Cardiac septum (tissue), 1 donor: ENCODE measurements around the gene COL6A1. TPM values are rescaled to one million over a fixed set of nuclear protein-coding genes. Genes with fewer than 3 reads are reported as not detected.

Source experiments
- DNase-seq: peaks from one replicate; pipeline ENCODE4 v3.0.0-alpha.2; 2020; ENCODE audit warnings: low spot score
- intact Hi-C: fragments of 100-400 bp; cut with DNase I; formaldehyde crosslinking; loops from one replicate; pipeline ENCODE4 v1.14.0; 2022
- total RNA-seq: library from RNA; stranded (reverse); fragmentation: NEBNext Ultra II Directional; extraction: Animal tissue kit (Norgen Biotek cat#: 25700); gene quantifications from one replicate; pipeline ENCODE4 v1.2.1, GENCODE V29; 2021
- donor health status: DM: no; HTN: no; CAD: no.

The COL6A1 gene
- total RNA-seq, 1 donor from 2014 or later = 140 TPM

DNA sequence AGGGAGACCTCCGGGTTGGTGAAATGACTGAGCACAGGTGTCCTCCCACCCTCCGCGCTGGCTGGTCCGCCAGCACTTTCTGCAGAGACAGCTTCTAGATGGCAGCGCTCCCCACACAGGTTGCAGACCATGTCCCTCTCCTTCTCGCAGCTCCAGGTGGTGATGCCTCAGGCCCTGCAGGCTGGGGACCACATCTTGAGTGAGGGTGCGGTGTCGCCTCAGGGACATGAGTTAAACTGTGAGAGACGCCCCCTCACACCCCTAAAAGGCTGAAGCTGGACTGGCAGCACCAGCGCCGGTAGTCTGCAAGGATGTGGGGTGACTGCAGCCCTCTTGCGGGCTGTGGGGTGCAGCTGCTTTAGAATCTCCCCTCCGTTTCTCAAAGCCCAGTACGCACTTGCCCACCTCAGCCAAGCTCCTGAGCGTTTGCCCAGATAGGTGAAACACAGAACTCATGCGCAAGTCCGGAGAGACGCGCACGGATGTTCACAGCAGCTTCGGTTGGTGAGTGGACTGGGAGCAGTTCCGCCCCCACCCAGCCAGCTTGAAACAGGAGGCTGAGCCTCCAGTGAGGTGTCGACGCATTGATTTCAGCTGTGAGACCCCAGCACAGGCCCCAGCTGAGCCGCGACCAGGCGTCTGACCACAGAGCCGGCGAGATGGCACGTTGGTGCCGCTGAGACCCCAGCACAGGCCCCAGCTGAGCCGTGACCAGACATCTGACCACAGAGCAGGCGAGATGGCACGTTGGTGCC lies 28.6 kb downstream of the COL6A1 start:
- DNase-seq = no peak
- intact Hi-C loops = no loop called here

DNA sequence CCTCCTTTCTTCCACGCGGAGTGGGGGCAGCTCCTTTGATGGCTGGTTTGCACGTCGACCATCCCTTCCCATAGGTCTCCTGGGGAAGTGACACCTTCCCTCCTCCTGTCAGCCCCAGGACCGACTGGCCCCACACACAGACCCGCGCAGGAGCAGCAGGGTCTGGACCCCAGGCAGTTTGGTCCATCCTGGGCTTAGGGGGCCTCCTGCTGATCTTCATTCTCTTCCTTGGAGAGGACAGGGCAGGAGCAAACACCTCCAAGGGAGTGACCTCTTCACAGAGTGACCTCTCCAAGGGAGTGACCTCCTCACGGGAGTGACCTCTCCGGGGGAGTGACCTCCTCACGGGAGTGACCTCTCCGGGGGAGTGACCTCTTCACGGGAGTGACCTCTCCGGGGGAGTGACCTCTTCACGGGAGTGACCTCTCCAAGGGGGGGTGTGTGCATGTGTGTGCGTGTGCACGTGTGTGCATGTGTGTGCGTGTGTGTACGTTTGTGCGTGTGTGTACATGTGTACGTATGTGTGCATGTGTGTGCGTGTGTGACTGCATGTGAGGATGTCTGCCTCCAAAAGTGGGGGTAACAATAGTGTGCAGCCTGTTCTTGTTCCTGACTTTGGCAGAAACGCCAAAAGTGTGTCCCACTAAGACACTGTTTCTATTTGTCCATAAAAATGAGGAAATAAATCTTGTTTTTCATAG lies 29.8 kb downstream of the COL6A1 start:
- DNase-seq = no peak
- intact Hi-C loops = no loop called here

DNA sequence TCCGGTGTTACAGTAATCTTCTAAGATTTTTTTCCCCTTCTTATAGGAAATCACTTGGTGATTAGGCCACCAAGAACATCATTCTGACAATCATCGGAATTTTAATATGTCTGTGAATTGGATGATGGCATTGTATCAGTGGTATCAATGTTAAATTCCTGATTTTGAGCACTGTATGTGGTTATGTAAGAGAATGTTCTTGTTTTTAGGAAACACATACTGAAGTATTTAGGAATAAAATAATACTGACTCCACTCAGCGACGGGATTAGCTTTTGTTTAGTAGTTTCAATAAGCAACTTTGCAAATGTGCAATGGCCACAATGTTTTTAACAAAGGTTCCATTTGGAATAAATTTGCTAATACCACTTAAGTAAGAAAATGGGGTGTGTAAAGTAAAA lies 30.6 kb downstream of the COL6A1 start:
- intact Hi-C loops = no loop called here
- no peak for DNase-seq

- intact Hi-C loops = no loop called here
- no peak for DNase-seq
These were observed 33.3 kb downstream of the COL6A1 start for GRCh38 chr21:46014828-46015227.

DNA sequence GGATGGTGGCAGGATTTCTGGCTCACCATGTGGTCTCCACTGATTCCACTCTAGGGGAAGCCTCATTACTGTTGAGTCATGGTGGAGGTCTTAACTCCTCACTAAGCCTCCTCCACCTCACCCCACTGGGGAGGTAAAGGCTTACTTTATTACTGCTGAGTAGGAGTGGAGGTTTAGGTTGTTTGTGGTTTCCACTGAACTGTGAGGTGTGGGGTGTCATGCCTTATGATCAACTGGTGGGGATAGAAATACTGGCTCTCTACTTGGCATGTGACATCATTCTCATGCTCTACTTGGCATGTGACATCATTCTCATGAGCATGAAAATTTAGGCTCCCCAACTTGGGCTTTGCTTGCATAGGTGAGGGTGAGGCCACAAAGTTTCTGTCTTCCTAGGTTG lies 35.6 kb downstream of the COL6A1 start:
- intact Hi-C loops = no loop called here
- no peak for DNase-seq

DNA sequence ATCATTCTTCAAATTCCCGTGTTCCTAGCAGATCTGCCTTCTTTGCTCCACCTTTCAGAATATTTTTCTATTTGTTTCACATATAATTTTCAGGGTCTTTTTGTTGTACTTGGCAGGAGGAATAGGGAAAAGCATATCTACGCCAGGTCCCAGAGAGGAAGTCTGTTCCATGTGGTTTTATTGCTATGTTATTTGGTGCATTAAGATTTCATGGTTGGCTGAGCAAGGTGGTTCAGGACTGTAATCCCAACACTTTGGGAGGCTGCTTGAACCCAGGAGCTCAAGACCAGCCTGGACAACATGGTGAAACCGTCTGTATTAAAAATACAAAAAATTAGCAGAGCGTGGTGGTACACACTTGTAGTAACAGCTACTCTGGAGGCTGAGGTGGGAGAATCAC lies 36.1 kb downstream of the COL6A1 start:
- no peak for DNase-seq
- intact Hi-C loops = no loop called here

- DNase-seq = no peak
- intact Hi-C loops = no loop called here
These were observed 37.0 kb downstream of the COL6A1 start for GRCh38 chr21:46018615-46019014.

DNA sequence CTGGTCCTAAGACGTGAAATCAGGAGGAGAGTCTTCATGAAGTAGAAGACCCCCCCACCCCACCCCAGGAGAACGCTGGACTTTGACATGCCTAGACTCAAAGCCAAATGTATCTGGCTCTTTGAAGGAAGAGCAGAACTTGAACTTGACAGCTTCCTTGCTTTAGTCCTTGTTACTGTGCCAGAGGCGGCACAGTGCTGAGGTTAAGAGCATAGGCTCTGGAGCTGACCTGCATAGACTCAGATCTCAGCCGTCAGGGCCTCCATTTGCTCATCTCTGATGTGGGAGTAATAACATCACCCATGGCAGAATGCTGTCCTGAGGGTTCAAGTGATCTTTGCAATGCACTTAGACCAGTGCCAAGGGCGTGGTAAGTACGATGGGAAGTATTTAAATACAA lies 39.0 kb downstream of the COL6A1 start:
- intact Hi-C loops = no loop called here

DNA sequence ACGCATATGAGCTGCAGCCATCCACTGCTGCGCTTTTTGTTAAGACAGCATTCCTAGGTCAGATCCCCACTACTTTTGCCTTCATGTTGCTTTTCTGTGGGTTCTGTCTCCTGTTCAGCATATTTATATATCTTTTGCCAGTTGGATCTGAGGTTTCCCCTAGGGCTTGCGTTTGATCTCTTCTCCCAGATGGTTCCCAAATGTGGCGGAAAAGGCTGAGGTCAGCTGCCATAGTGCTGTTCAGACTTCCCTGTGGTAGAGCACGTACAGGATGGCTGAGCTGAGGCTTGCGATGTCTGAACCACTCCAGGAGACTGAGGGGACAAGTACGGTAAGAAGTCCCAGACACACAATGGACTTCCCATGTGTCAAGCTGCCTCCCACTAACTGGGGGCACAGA lies 39.8 kb downstream of the COL6A1 start:
- no peak for DNase-seq
- intact Hi-C loops = no loop called here

More for the DNA sequence above, 39.0 kb downstream of the COL6A1 start:
- no peak for DNase-seq

DNA sequence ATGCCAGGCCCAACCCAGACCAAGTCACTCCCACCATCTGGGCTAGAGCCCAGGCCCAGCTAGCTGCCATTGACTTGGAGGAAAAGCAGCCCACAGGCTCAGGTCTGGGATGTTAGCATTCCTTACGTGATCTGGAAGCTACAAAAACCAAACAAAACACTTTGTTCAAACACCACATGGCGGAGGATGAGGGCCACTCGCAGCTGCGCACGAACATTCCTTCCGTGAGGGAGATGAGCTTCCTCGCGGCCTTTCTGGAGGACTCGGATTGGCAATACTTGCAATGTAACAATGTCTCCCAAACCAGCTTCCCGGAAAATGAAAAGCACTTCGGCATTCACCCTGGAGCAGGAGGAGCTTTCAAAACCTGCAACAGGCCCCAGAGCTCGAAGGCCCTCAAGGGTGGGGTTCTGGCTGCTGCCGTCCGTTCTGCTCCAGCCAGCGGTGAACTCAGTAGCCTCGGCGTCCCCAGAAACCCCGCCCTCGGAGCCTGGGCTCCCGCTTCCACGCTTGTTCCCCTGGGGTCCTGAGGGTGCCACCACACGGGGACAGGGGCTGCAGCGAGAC lies 40.5 kb downstream of the COL6A1 start:
- intact Hi-C loops = no loop called here
- no peak for DNase-seq

DNA sequence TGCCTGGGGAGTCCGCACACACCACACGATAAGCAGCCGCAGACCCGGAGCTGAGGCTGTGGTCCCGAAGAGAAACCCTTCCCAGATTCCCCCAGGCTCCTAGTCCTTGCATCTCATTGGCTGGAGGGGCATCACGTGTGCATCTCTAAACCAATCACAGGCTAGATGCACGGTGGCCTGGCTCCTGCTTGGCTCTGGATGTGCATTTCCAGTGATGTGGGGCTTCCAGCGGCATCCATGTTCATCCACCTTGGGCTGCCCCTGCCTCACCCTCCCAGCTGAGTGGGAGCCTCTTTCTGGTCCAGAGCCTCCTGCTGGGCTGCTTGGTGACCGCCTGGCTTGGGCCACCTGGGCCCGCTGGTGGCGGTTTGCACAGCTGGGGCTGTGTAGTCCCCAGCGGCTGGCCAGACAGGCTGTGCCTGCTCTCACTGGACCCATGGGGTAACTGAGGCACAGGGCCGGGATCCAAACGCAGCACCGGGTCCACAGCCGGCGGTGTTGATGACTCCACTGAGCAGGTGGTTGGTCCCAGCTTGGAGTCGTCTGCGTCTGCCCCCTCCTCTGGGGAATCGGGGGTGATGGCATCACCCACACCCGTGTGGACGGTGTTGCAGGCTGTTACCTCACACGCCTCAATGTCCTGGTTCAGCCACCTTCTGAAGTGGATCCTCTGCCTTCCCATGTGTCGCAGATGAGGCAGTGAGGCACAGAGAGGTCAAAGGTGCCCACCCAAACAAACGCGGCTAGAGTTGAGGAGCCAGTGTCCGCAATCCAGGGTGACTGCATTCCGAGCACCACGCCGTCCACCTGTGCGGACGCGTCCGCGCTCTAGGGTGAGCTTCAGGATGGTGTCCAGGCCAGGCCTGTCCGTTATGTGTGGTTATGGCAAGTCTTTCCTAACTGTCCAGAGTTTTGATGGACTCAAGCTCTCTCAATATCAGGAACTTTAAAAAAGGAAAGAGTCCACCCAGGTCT lies 41.3 kb downstream of the COL6A1 start:
- intact Hi-C loops = no loop called here

GRCh38 chr21:46023555-46023954 lies 42.0 kb downstream of the COL6A1 start:
- DNase-seq = no peak

More for the DNA sequence above, 41.3 kb downstream of the COL6A1 start:
- no peak for DNase-seq

GRCh38 chr21:46024141-46024540 lies 42.6 kb downstream of the COL6A1 start:
- no peak for DNase-seq
- intact Hi-C loops = no loop called here

More at GRCh38 chr21:46023555-46023954, 42.0 kb downstream of the COL6A1 start:
- intact Hi-C loops = no loop called here

- DNase-seq = no peak
- intact Hi-C loops = no loop called here
These were observed 43.7 kb downstream of the COL6A1 start for GRCh38 chr21:46025113-46025770.

DNA sequence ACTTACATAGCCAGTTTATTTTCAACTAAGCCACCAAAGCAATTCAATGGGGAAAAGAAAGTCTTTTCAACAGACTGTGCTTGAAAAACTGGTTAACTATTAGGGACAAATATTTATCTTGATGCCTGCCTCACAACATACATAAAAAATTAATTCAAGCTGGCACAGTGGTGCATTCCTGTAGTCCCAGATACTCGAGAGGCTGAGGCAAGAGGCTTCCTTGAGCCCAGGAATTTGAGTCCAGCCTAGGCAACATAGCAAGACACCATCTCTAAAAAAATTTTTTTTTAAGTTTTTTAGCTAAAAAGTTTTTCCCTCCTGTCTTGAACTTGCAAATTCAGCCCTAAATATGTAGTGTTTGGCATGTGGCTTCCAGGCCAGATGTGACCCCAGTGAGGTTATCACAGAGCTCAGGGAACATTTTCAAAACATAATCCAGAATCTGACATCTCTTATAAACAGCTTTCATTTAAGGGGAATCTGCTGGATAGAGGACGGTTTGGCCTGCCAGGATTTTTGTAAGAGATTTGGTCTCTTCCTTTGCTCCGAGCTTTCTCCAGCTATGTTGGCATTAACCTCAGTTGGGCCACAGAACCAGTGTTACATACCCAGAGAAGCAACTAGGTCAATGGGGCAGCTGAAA lies 46.4 kb downstream of the COL6A1 start:
- intact Hi-C loops = no loop called here
- DNase-seq = no peak

- intact Hi-C loops = no loop called here
- no peak for DNase-seq
These were observed 47.1 kb downstream of the COL6A1 start for GRCh38 chr21:46028573-46029091.

DNA sequence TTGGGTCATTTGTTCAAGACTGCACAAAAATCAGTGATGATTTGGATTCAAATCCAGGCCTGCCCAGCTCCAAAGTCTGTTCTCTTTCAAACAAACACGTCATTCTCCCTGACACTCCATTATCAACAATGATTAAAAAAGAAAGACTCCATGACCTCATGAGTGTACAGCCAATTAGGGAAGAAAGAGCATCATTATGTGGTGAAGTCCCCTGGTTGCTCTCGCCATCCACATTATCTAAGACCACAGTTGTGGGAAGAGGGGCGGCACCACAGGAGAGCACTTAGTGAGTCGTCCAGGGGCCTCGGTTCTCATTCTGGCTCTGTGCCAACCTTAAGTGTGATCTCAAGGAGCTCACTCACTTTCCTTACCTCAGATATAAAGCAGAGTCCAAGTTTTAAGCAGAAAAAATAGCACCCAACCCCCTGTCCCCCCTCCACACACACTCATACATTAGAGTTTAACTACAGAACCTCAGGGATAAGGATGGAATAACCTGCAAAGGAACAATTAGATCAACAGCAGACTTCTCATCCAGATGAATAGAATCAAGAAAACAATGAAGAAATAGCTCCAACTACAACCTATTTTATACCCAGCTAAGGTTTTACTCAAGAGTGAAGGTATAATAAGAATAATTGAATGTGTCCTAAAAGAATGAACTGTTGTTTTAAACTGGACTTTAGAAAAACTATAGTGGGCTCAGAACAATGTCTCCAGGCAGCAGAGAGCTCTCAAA lies 47.8 kb downstream of the COL6A1 start:
- no peak for DNase-seq
- intact Hi-C loops = no loop called here

DNA sequence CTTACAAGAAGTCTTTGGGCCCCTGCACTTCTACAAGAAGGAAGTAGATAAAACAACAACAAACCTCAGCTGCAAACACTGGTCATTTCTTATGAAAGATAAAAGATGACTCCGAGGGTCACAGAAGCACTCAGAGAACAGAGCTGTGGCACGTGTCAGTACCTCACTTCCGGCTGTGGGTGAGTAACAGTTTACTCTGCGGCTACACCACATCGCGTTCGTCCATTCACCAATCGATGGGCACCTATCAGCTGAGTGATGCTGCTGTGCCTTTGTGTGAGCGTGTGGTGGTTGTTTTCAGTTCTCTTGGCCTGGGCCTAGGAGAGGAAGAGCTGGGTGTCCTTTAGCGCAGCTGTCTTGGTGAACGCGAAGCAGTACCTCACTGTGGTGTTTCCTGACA lies 49.9 kb downstream of the COL6A1 start:
- intact Hi-C loops = no loop called here

More for the DNA sequence above, 49.9 kb downstream of the COL6A1 start:
- no peak for DNase-seq
